Subcutaneous adipose tissue (tissue), 4 donors: ENCODE measurements around the gene PPP1R8. TPM values are rescaled to one million over a fixed set of nuclear protein-coding genes. Genes with fewer than 3 reads are reported as not detected.

ENCODE experiments used
- total RNA-seq, 4 donors: library from RNA; depleted of rRNA; stranded (reverse); fragments of >200 nt; gene quantifications; one replicate each; pipeline ENCODE4 v1.1.0, GENCODE V29; 2016
- TF ChIP-seq, protein P1 (sequence below): fragments of 450-650 bp; IDR thresholded peaks from one replicate; pipeline ENCODE4 v1.5.1; 2016; ENCODE audit warnings: low read depth, mild to moderate bottlenecking, control low read depth, antibody characterized with exemption, moderate library complexity

PPP1R8 gene
- total RNA-seq, 4 donors from 2014 or later, result 27.2 to 39.0 (median 29.5) TPM

- TF ChIP-seq, protein P1, sequence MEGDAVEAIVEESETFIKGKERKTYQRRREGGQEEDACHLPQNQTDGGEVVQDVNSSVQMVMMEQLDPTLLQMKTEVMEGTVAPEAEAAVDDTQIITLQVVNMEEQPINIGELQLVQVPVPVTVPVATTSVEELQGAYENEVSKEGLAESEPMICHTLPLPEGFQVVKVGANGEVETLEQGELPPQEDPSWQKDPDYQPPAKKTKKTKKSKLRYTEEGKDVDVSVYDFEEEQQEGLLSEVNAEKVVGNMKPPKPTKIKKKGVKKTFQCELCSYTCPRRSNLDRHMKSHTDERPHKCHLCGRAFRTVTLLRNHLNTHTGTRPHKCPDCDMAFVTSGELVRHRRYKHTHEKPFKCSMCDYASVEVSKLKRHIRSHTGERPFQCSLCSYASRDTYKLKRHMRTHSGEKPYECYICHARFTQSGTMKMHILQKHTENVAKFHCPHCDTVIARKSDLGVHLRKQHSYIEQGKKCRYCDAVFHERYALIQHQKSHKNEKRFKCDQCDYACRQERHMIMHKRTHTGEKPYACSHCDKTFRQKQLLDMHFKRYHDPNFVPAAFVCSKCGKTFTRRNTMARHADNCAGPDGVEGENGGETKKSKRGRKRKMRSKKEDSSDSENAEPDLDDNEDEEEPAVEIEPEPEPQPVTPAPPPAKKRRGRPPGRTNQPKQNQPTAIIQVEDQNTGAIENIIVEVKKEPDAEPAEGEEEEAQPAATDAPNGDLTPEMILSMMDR, result no peak
Observed at GRCh38 chr1:27872059-27872801, 41.6 kb downstream of the PPP1R8 start, which contains the start of gene THEMIS2. TSS of gene THEMIS2 (plus strand) at chr1:27872544. CDS start at chr1:27872572, 28 bp downstream.

- TF ChIP-seq, protein P1, result no peak
Observed at GRCh38 chr1:27872802-27873551, 42.4 kb downstream of the PPP1R8 start.

- TF ChIP-seq, protein P1, result no peak
Observed at GRCh38 chr1:27873671-27874384, 43.2 kb downstream of the PPP1R8 start.

GRCh38 chr1:27876341-27877114 is 45.9 kb downstream of the PPP1R8 start:
- TF ChIP-seq, protein P1, result no peak

DNA sequence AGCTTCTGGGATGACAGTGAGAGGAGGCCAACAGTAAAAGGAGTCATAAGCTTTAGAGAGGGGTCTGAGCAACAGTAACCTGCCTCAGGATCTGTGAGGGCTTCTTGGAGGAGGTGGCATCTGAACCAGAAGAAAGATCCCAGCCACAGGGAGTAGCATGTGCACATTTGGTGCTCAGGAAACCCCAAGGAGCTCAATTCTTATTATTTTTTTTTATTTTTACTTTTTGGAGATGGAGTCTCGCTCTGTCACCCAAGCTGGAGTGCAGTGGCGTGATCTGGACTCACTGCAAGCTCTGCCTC is 46.5 kb downstream of the PPP1R8 start:
- TF ChIP-seq, protein P1, result no peak

DNA sequence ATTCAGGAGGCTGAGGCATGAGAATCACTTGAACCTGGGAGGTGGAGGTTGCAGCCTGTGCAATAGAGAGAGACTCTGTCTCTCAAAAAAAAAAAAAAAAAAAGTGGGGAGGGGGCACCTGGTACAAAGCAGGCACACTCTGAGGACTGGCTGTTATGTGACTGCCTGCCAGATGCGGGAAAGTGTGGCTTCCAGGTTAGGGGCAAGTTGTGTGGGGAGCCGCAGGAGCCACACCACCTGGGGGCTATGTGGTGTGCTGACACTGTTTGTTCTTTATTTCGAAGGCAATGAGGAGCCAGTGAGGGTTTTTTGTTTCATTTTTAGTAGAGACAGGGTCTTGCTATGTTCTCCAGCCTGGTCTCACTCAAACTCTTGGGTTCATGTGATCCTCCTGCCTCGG is 47.5 kb downstream of the PPP1R8 start:
- TF ChIP-seq, protein P1, result no peak
